Stimulated activated CD8-positive, alpha-beta memory T cell treated with anti-CD3 and anti-CD28 coated beads, Interleukin-4, amount 100 ng/mL, for 4 hours (primary cell): Measurements from ENCODE around the gene RPL15.
"Not testable (repeated sequence)": the region's sequence is repeated elsewhere in the genome, so short reads cannot be mapped to it uniquely, and the experiment has no call there.

ENCODE experiments used
- DNase-seq, 2 donors: peaks; one replicate each; pipeline ENCODE4 v3.0.0-alpha.2; 2020; ENCODE audit warnings: low read depth in 2 of 2, low spot score in 1 of 2

RPL15 gene

GRCh38 chr3:23889386-23889785 is 27.5 kb upstream of the RPL15 start:
- DNase-seq = no peak

GRCh38 chr3:23889950-23890349 is 27.0 kb upstream of the RPL15 start:
- no peak for DNase-seq

- no peak for DNase-seq
Measured at GRCh38 chr3:23894254-23895061, 22.5 kb upstream of the RPL15 start.

GRCh38 chr3:23895181-23895580 is 21.8 kb upstream of the RPL15 start:
- no peak for DNase-seq

- no peak for DNase-seq
Measured at GRCh38 chr3:23900744-23901143, 16.2 kb upstream of the RPL15 start.

GRCh38 chr3:23904545-23904944 is 12.4 kb upstream of the RPL15 start:
- DNase-seq = no peak

GRCh38 chr3:23909341-23909740 is 7.6 kb upstream of the RPL15 start:
- DNase-seq = no peak

GRCh38 chr3:23911397-23911796 is 5.5 kb upstream of the RPL15 start:
- no peak for DNase-seq

- DNase-seq = not testable (repeated sequence)
Measured at GRCh38 chr3:23912335-23912734, 4.6 kb upstream of the RPL15 start.

- DNase-seq = no peak
Measured at GRCh38 chr3:23913182-23913581, 3.8 kb upstream of the RPL15 start.

- no peak for DNase-seq
Measured at GRCh38 chr3:23913873-23914743, 2.8 kb upstream of the RPL15 start.

- no peak for DNase-seq
Measured at GRCh38 chr3:23915537-23916108, 1.3 kb upstream of the RPL15 start.

GRCh38 chr3:23916152-23916885 is 613 bp upstream of the RPL15 start:
- DNase-seq = no peak

GRCh38 chr3:23917679-23918303 is 859 bp downstream of the RPL15 start:
- DNase-seq = not testable (repeated sequence)

- DNase-seq = not testable (repeated sequence)
Measured at GRCh38 chr3:23918331-23918730, 1.4 kb downstream of the RPL15 start.

- no peak for DNase-seq
Measured at GRCh38 chr3:23919628-23920027, 2.7 kb downstream of the RPL15 start.

GRCh38 chr3:23920151-23920655 is 3.3 kb downstream of the RPL15 start:
- no peak for DNase-seq

GRCh38 chr3:23921052-23921511 is 4.2 kb downstream of the RPL15 start:
- DNase-seq = no peak

- DNase-seq = no peak
Measured at GRCh38 chr3:23923786-23924185, 6.9 kb downstream of the RPL15 start.

- no peak for DNase-seq
Measured at GRCh38 chr3:23926246-23926645, 9.3 kb downstream of the RPL15 start.
